Measurements from ENCODE around the gene INF2. TPM values are rescaled to one million over a fixed set of nuclear protein-coding genes. Genes with fewer than 3 reads are reported as not detected.
"Not testable (repeated sequence)": the region's sequence is repeated elsewhere in the genome, so short reads cannot be mapped to it uniquely, and the experiment has no call there.

INF2 gene
- total RNA-seq, 1 donor from 2014 or later: 63.1 TPM

DNA sequence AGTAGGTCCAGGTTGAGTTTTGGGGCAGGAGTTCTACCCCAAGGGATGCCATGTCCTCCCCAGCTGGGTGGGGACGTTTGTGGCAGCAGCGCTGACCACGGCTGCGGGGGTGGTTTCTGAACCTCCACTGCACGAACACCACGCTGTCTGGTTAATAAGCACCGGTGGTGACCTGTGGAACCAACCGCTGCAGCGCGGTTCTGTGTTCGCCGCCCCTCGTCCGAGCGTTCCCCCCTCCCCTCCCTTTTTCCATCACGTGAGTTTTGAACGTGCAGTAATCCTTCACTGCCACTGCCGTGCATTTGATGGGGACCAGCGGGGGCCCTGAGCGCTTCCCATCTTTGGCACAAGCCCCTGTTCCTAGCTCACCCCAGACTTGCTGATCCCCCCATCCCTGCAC, 28.2 kb downstream of the INF2 start:
- ATAC-seq: no peak

GRCh38 chr14:104718147-104718546, 28.7 kb downstream of the INF2 start:
- DNase-seq (ENCODE audit: low spot score) (no peak), ATAC-seq (no peak)

More for the DNA sequence above, 28.2 kb downstream of the INF2 start:
- no peak for DNase-seq (ENCODE audit: low spot score)

GRCh38 chr14:104718871-104719270, 29.5 kb downstream of the INF2 start:
- no peak for DNase-seq (ENCODE audit: low spot score)
- ATAC-seq: no peak

DNA sequence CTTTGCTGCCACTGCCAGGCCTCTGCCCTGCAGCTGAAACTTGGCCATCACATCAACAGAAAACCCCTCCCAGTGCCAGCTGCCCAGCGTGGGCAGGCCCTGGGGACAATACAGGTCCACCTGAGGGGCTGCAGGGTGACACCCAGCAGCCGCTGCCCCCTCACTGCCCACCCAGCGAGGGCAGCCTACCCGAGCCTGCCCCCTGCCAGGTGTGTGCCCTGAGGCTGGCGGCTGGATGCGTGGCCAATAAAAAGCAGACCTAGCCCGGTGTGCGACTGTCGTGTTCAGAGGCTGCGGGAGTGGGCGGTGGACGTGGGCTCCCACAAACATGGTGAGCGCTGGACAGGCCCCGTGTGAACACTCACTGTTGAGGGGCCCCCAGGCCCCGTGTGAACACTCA, 29.9 kb downstream of the INF2 start:
- no peak for ATAC-seq
- DNase-seq (ENCODE audit: low spot score): no peak

DNA sequence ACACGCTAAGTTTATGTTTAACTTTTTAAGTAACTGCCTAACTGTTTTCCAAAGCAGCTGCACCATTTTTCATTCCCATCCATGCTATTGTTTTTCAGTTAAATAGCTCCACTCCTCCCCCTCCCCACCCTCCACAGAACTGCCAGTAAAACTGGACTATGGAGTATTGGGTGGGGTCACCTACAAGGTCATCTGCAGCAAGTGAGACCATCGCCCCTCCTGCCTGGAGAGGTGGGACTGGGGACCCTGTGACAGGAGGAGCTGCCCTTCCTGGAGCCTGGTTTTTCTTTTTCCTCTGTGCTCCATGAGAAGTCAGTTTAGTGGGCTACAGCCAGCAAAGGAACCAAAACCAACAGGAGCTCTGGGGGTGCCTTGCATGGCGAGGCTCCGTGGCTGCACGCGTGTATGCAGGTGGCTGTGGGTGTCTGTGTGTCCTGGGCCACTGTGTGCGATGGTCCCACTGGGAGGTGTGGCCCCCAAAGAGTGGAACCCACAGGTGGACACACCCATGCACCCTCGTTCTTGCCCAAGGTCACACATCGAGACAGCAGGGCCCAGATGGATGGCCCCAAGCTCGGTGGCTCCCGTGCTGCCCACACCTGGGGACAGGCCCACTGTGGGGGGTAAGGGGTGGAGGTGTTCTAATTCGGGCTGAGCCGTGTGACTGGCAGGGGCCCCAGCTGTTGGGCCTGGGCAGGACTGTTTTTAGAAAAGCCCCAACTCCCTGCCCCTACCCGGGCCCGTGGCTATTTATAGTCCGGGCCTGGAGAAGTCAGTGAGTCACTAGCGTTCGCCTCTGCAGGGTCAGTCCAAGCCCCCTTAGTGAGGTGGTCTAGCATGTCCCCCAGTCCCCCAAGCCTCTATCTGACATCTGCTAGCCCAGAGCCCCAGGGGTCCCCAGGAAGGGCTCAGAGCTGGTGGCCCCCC, 32.4 kb downstream of the INF2 start:
- ATAC-seq (no peak), DNase-seq (ENCODE audit: low spot score) (no peak)

DNA sequence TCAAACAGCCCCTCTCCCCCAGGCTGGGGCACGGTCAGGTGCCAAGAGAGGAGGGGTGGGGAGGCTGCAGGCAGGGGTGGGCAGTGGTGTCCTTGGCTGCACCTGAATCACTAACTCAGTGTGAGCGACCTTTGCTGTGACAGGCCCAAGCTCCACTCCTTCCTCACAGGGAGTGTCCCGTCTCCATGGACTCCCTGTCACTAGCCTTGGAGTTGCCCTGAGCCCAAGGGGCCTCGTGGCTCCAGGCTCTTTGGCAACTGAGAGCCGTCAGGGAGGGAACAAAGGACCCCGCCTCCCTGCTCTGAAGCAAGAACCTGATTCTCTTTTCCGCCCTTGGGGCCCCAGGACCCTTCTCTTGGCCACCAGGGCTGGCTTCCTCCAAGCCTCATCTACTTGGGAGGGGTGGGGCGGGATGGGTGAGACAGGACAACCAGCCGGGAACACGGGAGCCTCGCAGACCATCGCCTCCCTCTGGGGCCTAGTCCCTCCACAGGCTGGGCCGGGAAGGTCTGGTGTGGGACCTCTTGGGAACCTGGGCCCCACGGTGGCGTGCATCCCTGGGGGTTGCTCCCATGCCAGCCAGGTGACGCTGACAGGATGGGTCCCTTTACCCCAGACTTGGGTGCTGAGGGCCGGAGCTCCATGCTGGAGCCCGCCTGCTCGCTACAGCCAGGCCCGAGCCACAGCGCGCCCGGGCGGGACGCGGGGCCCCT, 33.7 kb downstream of the INF2 start:
- no peak for DNase-seq (ENCODE audit: low spot score)
- ATAC-seq: no peak

GRCh38 chr14:104723651-104724406, 34.4 kb downstream of the INF2 start, which contains the start of gene ADSS1:
TSS of gene ADSS1 (plus strand) at chr14:104724229. CDS start at chr14:104724271, 42 bp downstream.
- ATAC-seq: peak; percentile 70

GRCh38 chr14:104724407-104724980, 35.1 kb downstream of the INF2 start:
- ATAC-seq: peak; percentile 22
- peak; percentile 77 for DNase-seq (ENCODE audit: low spot score)

More at GRCh38 chr14:104723651-104724406, 34.4 kb downstream of the INF2 start, which contains the start of gene ADSS1:
- peak; percentile 89 for DNase-seq (ENCODE audit: low spot score)

DNA sequence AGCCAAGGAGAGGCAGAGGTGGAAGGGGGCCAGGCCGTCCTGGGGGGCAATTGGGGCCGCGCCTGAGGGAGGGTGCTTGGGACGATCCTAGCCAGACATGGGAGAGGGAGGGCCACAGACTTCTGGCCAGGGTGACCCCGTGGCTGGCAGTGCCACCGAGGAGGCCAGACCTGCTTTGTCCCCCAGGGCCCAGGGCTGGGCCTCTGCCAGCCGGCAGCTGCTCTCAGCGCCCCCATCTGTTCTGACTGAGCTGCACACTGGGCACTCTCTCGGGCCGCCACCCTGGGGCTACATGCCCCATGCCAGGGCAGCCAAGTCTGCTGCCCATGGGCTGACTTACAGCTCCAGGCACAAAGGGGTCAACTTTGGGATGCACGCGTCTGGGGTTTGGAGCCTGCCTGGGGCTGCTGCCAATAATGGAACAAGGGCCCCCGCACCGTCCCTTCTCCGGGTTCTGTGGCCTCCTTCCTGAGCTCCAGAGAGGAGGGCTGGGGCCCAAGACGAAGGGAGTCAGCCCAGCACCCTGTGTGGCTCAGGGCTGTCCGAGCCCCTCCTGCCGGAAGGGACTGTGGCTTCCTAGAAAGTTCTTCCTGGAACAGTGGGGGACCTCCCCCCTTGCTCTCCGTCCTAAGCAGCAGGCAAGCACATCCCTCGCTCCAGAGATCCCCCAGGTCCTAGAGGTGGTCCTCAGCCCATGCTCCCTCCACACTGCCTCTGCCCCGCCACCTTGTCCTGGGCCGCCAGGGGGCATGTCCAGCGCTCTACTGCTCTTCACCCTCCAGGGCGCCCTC, 35.8 kb downstream of the INF2 start:
- peak; percentile 55 for ATAC-seq
- DNase-seq (ENCODE audit: low spot score): peak; percentile 83

GRCh38 chr14:104725772-104726548, 36.5 kb downstream of the INF2 start:
- ATAC-seq (no peak), DNase-seq (ENCODE audit: low spot score) (no peak)

GRCh38 chr14:104726600-104727451, 37.4 kb downstream of the INF2 start:
- ATAC-seq (peak; percentile 23), DNase-seq (ENCODE audit: low spot score) (peak; percentile 84)

DNA sequence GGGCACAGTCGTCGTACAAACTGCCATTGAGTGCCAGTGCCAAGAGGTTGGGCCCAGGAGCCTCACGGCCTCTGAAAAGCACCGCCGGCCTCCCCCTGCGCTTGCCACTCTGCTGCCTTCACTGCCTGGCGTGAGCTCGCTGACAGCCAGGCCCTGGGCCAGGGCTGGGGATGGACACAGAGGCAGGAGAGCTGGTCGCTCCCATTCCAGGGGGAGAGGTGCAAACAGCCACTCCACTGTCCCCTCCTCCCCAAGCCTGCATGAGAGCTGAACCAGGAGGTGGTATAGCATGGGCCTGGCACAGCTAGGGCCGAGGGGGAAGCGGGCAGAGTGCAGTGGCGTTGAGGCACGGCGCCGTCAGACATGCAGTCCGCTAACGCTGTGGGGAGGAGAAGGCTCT, 39.2 kb downstream of the INF2 start:
- DNase-seq (ENCODE audit: low spot score) (no peak), ATAC-seq (no peak)

DNA sequence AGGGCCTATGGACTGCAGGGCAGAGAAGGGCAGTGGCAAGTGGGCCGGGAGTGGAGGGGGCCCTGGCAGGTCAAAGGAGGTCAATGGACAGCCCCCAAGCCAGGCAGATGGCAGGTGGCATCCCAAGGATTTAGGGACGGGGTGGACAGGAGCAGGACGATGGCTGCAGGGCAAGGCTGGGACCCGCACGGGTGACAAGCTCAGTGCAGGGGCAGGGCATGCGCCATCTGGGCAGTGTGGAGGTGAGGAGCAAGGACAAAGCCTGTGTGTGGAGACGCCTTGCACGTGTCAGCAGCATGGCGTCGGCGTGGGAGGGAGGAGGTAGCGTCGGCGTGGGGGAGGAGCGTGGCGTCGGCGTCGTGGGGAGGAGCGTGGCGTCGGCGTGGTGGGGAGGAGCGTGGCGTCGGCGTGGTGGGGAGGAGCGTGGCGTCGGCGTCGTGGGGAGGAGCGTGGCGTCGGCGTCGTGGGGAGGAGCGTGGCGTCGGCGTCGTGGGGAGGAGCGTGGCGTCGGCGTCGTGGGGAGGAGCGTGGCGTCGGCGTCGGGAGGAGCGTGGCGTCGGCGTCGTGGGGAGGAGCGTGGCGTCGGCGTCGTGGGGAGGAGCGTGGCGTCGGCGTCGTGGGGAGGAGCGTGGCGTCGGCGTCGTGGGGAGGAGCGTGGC, 39.9 kb downstream of the INF2 start:
- not testable (repeated sequence) for ATAC-seq; DNase-seq (ENCODE audit: low spot score)

- ATAC-seq (no peak), DNase-seq (ENCODE audit: low spot score) (no peak)
Measured at GRCh38 chr14:104729835-104730181, 40.4 kb downstream of the INF2 start.

- no peak for DNase-seq (ENCODE audit: low spot score)
Measured at GRCh38 chr14:104730487-104730886, 41.1 kb downstream of the INF2 start.

GRCh38 chr14:104731320-104732294, 42.2 kb downstream of the INF2 start:
- DNase-seq (ENCODE audit: low spot score): no peak
- no peak for ATAC-seq

More at GRCh38 chr14:104730487-104730886, 41.1 kb downstream of the INF2 start:
- no peak for ATAC-seq

Measured in left lobe of liver (tissue), 2 donors.